K562 (cell line): ENCODE measurements around the gene B4GALT1. TPM values are rescaled to one million over a fixed set of nuclear protein-coding genes. Genes with fewer than 3 reads are reported as not detected.

Source experiments
- ATAC-seq: fragments of 200-7000 bp; cut with Tn5 transposase; 3 replicates; pipeline ENCODE4 v1.9.1; 2020; ENCODE audit warnings: moderate library complexity
- BruUV-seq: library from RNA; stranded (reverse); fragments of 400-500 nt; replicated peaks from 2 replicates; lab custom pipeline; 2021; lab: Mats Ljungman, UMichigan
- CTCF ChIA-PET: fragments of 300-600 bp; formaldehyde crosslinking; extraction: SDS; loops from one replicate; lab custom pipeline; 2021; ENCODE audit warnings: low intra/inter-chr PET ratio; lab: Yijun Ruan, JAX
- POLR2A ChIA-PET: fragments of 300-600, 350-650 bp; sonication (Branson Sonifier 250); formaldehyde crosslinking; extraction: SDS; loops from one replicate; lab custom pipeline; 2021; ENCODE audit warnings: antibody characterized with exemption, inconsistent platforms; lab: Yijun Ruan, JAX
- DNase-seq, 4 experiments: peaks; one replicate each; pipeline versions ENCODE4 v3.0.0 to v3.0.0-alpha.2; 2011 to 2018; ENCODE audit warnings: low spot score in 3 of 4, mixed read lengths in 3 of 4; ENCODE audit errors: extremely low read depth in 1 of 4
- FAIRE-seq: peaks from 2 replicates; lab custom pipeline; 2011; peaks lifted over from hg19 to GRCh38; lab: Jason Lieb, UNC
- H2AFZ ChIP-seq: 2 replicates; pipeline ENCODE4 v1.6.0; 2011; ENCODE audit warnings: low read depth, low read length, control low read depth, inconsistent platforms
- H3K27ac ChIP-seq: fragments of 200-600 bp; 3 replicates; pipeline ENCODE4 v1.8.0; 2011; ENCODE audit warnings: low read depth, mild to moderate bottlenecking, control low read depth, inconsistent platforms, low read length, moderate library complexity, mixed read lengths; ENCODE audit errors: extremely low read depth
- H3K27me3 ChIP-seq, 2 experiments: fragments of 300-600 bp in 1 of 2; 2 replicates in 1 of 2; 3 replicates in 1 of 2; pipeline versions ENCODE4 v1.6.0 to v1.8.0; 2011; ENCODE audit warnings: inconsistent platforms in 2 of 2, low read length in 2 of 2, mild to moderate bottlenecking in 1 of 2, mixed read lengths in 1 of 2, moderate library complexity in 1 of 2; ENCODE audit not compliant: control insufficient read depth in 2 of 2, insufficient read depth in 2 of 2
- H3K36me3 ChIP-seq: fragments of 300-600 bp; 3 replicates; pipeline ENCODE4 v1.8.0; 2011; ENCODE audit warnings: mild to moderate bottlenecking, low read length, inconsistent platforms; ENCODE audit not compliant: control insufficient read depth, insufficient read depth
- H3K4me1 ChIP-seq, 2 experiments: fragments of 200-600 bp in 1 of 2; replicated peaks in 1 of 2; 2 replicates in 1 of 2; 3 replicates in 1 of 2; pipeline versions ENCODE4 v1.5.1 to v1.8.0; 2011; ENCODE audit warnings: inconsistent platforms in 2 of 2, low read length in 2 of 2, mild to moderate bottlenecking in 1 of 2, mixed read lengths in 1 of 2, moderate library complexity in 1 of 2; ENCODE audit not compliant: control insufficient read depth in 2 of 2, insufficient read depth in 2 of 2
- H3K4me2 ChIP-seq: 2 replicates; pipeline ENCODE4 v1.6.1; 2011; ENCODE audit warnings: low read length, control low read depth, inconsistent platforms, mixed read lengths; ENCODE audit not compliant: insufficient read depth
- H3K4me3 ChIP-seq: fragments of 200-600 bp; sonication (generic), shearing (Covaris generic); 2 replicates; pipeline ENCODE4 v1.5.1; 2016; ENCODE audit warnings: control low read depth, inconsistent platforms
- H3K79me2 ChIP-seq: fragments of 200-600 bp; 3 replicates; pipeline ENCODE4 v1.8.0; 2011; ENCODE audit warnings: low read length, inconsistent platforms; ENCODE audit not compliant: control insufficient read depth, insufficient read depth
- H3K9ac ChIP-seq, 2 experiments: 2 replicates each; pipeline versions ENCODE4 v1.6.0 to v1.6.1; 2011; ENCODE audit warnings: low read depth in 2 of 2, low read length in 2 of 2, control low read depth in 1 of 2, inconsistent platforms in 1 of 2, mild to moderate bottlenecking in 1 of 2, mixed read lengths in 1 of 2; ENCODE audit not compliant: insufficient read depth in 1 of 2
- H3K9me1 ChIP-seq: one replicate; pipeline ENCODE4 v1.6.0; 2011; ENCODE audit warnings: inconsistent platforms, mild to moderate bottlenecking, low read length, moderate library complexity; ENCODE audit not compliant: control insufficient read depth, insufficient read depth
- H3K9me3 ChIP-seq: replicated peaks from 2 replicates; pipeline ENCODE4 v1.5.1; 2011; ENCODE audit warnings: low read depth, low read length, inconsistent platforms; ENCODE audit not compliant: control insufficient read depth, insufficient read depth
- H4K20me1 ChIP-seq: replicated peaks from 2 replicates; pipeline ENCODE4 v1.6.1; 2011; ENCODE audit warnings: low read length, inconsistent platforms, mixed read lengths; ENCODE audit not compliant: control insufficient read depth, insufficient read depth
- HOXB6 ChIP-seq: fragments of 250-450 bp; sonication (Bioruptor Pico); IDR thresholded peaks from 2 replicates; pipeline ENCODE4 v1.5.1; 2022; ENCODE audit warnings: mild to moderate bottlenecking, borderline replicate concordance
- HSF4 ChIP-seq: fragments of 250-450 bp; sonication (Bioruptor Pico); IDR thresholded peaks from 2 replicates; pipeline ENCODE4 v2.1.2; 2022; ENCODE audit warnings: mild to moderate bottlenecking, moderate library complexity, borderline replicate concordance
- JUNB ChIP-seq: fragments of 450-650 bp; formaldehyde crosslinking; conservative IDR thresholded peaks from 2 replicates; pipeline ENCODE4 v1.4.0; 2020; ENCODE audit warnings: mild to moderate bottlenecking
- WGBS: fragments of 100-300 bp; shearing (Covaris generic); methylation state at CpG from one replicate; pipeline ENCODE4 v1.1.6; 2016; ENCODE audit warnings: low coverage, mixed read lengths; ENCODE audit not compliant: insufficient coverage; ENCODE audit errors: missing lambda C conversion rate; 5-methylcytosine and 5-hydroxymethylcytosine counted together
- in situ Hi-C: fragments of 300-500 bp; cut with MboI; formaldehyde crosslinking; loops from 4 replicates; pipeline ENCODE4 v1.15.0; 2018; ENCODE audit warnings: inconsistent platforms, mixed read lengths
- intact Hi-C: fragments of 100-400 bp; cut with micrococcal nuclease; formaldehyde crosslinking; loops from 2 replicates; pipeline ENCODE4 v1.14.2; 2022
- polyA plus RNA-seq, 8 experiments: library from polyadenylated mRNA; depleted of rRNA in 4 of 8; stranded (reverse) in 5 of 8; unstranded in 3 of 8; fragments of >200 nt; fragmentation: Nextera tagmentation in 2 of 8; fragmentation: Illumina TruSeq in 1 of 8; extraction: Ambion mirVana in 2 of 8; extraction: Trizol in 1 of 8; gene quantifications; 2 replicates each; pipeline versions ENCODE4 v1.2.1 to v1.2.3, GENCODE V29; 2011 to 2014; ENCODE audit warnings: inconsistent platforms in 1 of 8, missing spikeins in 1 of 8
- total RNA-seq, 7 experiments: library from RNA; depleted of rRNA in 6 of 7; stranded (reverse); fragments of >200 nt in 6 of 7; fragmentation: Illumina TruSeq in 2 of 7; extraction: Trizol in 2 of 7; gene quantifications; 2 replicates each; pipeline versions ENCODE4 v1.2.1 to v1.2.3, GENCODE V29; 2011 to 2021; ENCODE audit warnings: low replicate concordance in 1 of 7
- TF ChIP-seq, protein P1 (sequence below): fragments of 200-800 bp; sonication (Bioruptor generic); IDR thresholded peaks from 2 replicates; pipeline ENCODE4 v1.6.1; 2017; ENCODE audit warnings: missing genetic modification characterization, missing compliant biosample characterization

B4GALT1 gene
- total and polyA plus RNA-seq, 9 of the 15 experiments (the other 6 are each of a cell fraction or from before 2014, with no cell fraction given) = 4.1 to 26.8 (median 7.1) TPM

- DNase-seq (no peak), ATAC-seq (no peak), FAIRE-seq (no peak)
- Histone ChIP-seq H2AFZ (no peak overlapping the region), H3K27me3 (no peaks in the 10 kb centered on the region), H3K79me2 (no peaks in the 10 kb centered on the region), H3K9me1 (no peaks in the 10 kb centered on the region), H3K4me3 (no peak overlapping the region), H3K9ac (no peak overlapping the region), H3K4me2 (no peak overlapping the region), H3K9me3 (no peaks in the 10 kb centered on the region), H3K27ac (no peak overlapping the region), H4K20me1 (no peaks in the 10 kb centered on the region; the same call in 1 of the 2 replicates), H3K36me3 (peaks cover 39% of the 10 kb centered on the region; the same call in 2 of the 3 replicates), H3K4me1 (no peaks in the 10 kb centered on the region)
- 100% methylated on average over 2 of the region's 2 CpGs for WGBS
- POLR2A ChIA-PET = no interaction called here
- in situ Hi-C loops (no loop called here), intact Hi-C loops (no loop called here)
- CTCF ChIA-PET = no interaction called here
- BruUV-seq = no TSS peak
- TF ChIP-seq JUNB (CRISPR knock-in tag) (no peak), HOXB6 (CRISPR knock-in tag) (no peak), HSF4 (CRISPR knock-in tag) (no peak)
- TF ChIP-seq, protein P1, sequence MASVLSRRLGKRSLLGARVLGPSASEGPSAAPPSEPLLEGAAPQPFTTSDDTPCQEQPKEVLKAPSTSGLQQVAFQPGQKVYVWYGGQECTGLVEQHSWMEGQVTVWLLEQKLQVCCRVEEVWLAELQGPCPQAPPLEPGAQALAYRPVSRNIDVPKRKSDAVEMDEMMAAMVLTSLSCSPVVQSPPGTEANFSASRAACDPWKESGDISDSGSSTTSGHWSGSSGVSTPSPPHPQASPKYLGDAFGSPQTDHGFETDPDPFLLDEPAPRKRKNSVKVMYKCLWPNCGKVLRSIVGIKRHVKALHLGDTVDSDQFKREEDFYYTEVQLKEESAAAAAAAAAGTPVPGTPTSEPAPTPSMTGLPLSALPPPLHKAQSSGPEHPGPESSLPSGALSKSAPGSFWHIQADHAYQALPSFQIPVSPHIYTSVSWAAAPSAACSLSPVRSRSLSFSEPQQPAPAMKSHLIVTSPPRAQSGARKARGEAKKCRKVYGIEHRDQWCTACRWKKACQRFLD (CRISPR knock-in tag) = no peak
Measured at GRCh38 chr9:33116860-33117259, 50.3 kb downstream of the B4GALT1 start.
